Colon (tissue), 2 donors: Measurements from ENCODE around the gene ABCC4.
"Not testable (repeated sequence)": the region's sequence is repeated elsewhere in the genome, so short reads cannot be mapped to it uniquely, and the experiment has no call there.

Experiments used
- FAIRE-seq: peaks from 2 replicates; lab custom pipeline; 2012; peaks lifted over from hg19 to GRCh38; lab: Jason Lieb, UNC
- donor health status: control.
- donor health status: control.

Gene ABCC4

GRCh38 chr13:95193509-95194230 is 107.6 kb downstream of the ABCC4 start:
- FAIRE-seq: no peak

DNA sequence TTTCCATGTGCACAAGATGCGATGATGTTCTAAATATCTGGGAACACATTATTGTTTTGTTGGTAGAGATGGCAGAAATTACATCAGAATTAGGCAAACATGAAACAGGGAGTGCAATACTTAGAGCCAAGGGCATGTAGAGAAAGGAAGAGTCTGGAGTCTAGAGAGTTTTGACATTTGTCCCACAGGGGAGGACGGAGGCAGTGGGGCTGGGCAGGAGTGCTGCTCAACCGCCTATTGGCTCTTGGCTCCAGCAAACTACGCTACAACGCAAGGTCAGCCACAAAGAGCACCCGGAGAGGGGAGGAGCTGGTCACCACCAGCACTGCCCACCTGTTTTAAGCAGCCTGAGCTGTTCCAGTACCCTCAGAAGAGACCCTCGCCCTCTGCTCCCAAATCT is 108.3 kb downstream of the ABCC4 start:
- FAIRE-seq: no peak

DNA sequence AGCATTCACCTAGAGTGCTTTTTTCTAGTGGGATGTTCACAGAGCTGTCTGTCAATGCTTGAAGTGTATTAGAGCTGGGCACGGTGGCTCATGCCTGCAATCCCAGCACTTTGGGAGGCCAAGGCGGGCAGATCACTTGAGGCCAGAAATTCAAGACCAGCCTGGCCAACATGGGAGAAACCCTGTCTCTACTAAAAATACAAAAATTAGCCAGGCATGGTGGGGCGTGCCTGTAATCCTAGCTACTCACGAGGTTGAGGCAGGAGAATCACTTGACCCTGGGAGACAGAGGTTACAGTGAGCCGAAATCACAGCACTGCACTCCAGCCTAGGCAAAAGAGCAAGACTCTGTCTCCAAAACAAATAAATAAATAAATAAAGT is 108.7 kb downstream of the ABCC4 start:
- not testable (repeated sequence) for FAIRE-seq

DNA sequence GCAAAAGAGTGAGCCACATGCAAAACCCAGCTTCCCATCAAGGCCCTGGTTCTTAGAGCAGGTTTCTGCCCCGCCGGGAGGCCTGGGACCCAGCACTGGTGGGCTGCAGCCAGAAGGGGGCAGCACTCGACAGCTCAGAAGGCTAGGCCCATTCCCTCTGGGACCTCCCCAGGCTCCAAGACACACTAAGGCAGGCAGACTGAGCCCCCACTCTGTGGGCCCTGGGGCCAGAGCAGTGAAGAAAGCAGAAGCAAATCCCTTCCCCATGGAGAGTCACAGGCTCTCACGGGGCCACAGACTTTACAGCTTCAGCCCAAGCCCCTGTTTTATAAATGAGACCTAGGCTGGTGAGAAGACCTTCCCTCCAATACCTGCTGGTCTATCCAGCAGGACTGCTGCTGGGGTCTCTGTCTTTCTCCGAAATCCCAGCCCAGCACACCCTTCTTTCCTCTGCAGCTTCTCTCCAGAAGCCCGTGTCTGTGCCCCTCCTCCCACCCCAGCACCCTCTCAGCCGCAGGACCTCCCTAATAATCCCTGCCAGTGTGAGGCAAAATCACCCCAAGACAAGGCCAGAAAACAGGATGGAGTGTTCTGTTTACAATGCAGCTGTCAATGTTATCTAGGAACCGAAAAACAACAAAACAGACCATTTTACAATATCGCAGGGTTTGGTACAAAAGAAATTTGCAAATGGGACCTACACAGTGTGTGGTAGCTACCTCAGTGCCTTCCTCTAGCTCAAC is 109.3 kb downstream of the ABCC4 start:
- no peak for FAIRE-seq

DNA sequence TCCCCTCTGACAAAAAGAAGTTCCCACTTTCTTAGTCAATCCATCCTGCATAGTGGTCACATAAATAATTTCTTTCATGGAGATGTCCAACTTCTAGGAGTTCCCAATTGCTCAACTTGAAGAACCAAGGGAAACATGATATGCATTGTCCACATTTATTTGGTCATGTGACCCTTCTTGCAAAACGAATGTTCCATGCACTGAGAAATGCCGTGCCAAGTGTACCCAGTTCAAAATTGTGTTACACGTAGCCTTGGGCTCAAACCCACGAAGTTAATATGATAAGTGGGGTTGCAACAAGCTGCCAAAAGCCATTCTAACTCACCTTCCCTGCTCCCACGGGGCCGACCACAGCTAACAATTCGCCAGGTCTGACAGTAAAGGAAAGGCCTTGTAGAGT is 113.1 kb downstream of the ABCC4 start:
- FAIRE-seq: no peak

GRCh38 chr13:95185851-95186250 is 115.4 kb downstream of the ABCC4 start:
- no peak for FAIRE-seq

DNA sequence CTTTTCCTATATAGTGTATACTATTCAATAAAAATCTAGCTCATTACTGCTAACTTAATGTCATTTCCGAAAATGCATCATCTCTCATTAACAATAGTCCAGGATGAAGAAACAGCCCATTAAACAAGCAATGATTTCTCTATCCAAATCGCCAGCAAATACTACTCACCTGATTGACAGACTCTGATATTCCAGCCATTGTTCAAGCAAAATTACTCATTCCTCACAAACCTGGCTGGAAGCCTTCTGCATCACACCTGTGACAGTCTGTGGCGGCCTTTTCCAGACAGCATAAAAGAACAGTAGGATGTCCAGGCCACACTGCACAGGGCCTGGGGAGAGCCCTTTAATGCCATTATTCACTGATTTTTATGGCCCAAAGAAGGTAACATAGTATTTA is 115.9 kb downstream of the ABCC4 start:
- FAIRE-seq: no peak

DNA sequence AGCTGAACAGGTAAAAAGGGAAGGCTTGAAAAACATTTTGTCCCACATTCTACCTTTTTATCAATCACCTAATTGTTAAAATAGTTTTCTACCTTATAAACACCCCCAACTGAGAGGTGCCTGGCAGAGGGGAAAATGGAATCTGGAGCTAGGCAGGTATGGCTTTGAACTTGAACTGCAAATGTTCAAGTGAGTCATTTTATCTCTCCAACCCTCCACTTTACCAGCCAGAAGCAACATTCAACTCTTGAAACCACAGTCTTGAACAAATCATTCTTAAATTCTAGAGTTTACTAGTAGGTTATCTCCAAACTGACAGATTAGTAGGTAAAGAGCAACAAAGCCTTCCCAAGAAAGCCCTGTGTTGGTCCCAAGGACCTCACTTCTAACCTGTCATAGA is 116.9 kb downstream of the ABCC4 start:
- no peak for FAIRE-seq

DNA sequence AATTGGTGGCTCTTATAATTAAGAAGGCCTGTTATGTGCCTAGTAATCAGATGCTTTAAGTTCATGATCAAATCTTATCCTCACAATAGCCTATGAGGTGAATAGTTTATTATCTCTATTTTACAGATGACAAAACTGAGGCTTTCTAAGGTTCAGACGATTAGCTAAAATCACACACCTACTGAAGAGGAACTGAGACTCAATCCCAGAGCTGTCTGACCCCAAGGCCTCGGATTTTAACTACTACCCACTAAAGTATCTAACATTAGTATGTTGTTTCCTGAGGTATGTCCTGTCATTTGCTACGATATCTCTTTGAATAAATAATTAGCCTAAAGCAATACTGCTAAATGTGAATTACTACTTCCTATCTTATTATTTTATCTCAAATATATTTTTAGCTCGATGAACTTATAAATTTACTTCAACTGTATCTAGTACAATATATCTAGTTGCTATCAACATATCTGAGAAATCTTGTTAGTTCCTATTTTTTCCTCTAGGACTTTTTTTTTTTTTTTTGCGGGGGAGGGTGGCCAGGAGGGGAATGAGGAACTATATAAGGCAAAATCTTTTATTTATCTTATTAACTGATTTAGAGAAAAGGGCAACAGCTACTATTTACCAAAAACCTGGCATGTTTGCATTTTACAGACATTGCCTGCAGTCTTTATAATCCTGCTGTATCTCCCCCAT is 118.5 kb downstream of the ABCC4 start:
- no peak for FAIRE-seq

GRCh38 chr13:95181586-95181985 is 119.7 kb downstream of the ABCC4 start:
- no peak for FAIRE-seq

DNA sequence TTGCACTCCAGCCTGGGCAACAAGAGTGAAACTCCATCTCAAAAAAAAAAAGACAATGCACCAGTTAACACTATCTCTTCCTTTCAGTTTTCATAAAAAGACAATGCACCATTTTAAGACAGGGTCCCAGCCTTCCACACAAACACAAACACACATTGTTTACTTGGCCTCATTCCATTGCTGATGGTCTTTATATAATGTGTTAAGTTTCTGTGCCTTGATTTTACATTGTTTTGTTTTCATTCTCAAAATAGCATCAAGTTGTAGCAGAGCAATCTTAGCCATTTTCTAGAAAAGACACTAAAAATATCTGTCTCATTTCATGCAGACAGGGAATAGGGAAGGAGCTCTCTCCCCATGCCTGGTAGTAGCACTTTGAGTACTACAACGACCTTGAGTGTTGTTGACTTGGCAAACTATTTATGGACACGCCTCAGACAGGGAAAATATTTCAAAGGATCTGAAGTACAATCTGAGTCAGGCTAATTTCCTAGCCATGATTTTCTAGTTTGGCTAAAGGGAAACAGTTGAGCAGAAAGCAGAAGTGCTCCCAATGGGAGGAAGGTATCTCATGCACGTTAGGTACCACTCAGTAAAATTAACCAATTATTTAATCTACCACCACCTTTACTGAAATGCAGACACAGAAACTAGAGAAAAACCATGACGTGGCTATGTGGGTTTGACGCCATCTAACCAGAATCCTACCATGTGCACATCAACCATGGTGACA is 120.6 kb downstream of the ABCC4 start:
- FAIRE-seq: no peak

- FAIRE-seq: no peak
Observed at GRCh38 chr13:95176611-95177259, 124.5 kb downstream of the ABCC4 start.

GRCh38 chr13:95174517-95174916 is 126.7 kb downstream of the ABCC4 start:
- FAIRE-seq: no peak

DNA sequence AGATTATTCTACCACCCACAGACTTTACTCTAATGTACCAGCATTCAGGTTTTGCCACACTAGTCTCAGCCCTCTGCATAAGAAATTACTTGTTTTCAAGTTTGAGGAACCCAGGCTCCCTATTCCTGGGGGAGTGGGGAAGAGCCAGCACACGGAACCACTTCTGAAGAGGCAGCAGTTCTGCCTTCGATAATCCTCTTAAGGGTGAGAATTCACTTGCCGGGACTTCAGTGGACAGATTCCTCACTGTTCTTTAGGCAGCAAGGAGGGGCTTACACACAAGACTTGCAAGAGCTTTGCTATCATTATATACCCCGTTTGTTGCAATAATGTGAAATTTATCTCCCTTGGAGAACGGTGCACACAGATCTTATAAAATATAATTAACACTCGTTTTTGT is 133.1 kb downstream of the ABCC4 start:
- FAIRE-seq: no peak

DNA sequence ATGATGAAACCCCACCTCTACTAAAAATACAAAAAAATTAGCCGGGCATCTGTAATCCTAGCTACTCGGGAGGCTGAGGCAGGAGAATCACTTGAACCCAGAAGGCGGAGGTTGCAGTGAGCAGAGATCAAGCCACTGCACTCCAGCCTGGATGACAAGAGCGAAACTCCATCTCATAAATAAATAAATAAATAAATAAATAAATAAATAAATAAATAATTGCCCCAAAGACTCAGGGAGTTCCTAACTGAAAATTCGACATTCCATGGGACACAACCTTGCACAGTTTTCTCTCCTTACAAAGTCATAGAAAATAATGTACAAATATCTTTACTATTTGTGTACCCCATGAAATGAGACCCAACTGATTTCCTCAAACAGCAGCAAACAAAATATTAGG is 134.2 kb downstream of the ABCC4 start:
- not testable (repeated sequence) for FAIRE-seq

- no peak for FAIRE-seq
Observed at GRCh38 chr13:95164830-95165229, 136.4 kb downstream of the ABCC4 start.

DNA sequence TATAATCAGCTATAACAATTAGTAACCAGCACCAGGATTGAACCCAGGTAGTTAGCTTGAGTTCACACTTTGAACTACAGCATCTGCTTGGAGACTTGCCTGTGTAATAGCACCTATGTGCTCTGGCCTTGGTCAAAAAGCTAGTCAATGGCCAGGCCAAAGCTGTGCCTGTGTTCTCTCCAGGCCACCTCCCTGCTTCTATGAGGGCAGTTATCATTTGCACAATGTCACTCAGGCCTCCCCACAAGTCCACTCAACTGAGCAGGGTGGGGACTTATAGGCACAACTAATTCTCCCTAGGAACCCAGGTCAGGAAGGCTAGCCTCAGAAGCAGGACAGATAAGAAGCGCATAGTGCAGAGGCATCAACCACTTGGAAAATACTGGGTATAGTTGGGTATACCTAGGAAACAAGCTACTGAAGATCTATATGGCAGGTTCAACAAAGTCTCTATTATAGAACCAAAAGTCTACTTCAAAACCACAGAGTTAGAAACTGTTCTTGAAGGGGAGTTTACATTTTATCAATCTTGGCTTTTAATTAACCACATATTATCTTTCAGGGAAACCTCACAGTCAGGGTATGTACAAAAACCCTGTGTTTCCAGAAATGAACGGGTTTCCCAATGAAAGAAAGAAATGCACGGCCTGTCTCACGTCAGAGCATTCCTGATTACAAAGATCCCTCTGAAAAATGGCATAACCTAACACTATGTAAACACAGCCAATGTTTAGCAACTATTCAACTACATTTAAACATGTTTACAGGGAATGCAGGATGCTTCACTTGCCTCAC is 140.9 kb downstream of the ABCC4 start:
- no peak for FAIRE-seq

DNA sequence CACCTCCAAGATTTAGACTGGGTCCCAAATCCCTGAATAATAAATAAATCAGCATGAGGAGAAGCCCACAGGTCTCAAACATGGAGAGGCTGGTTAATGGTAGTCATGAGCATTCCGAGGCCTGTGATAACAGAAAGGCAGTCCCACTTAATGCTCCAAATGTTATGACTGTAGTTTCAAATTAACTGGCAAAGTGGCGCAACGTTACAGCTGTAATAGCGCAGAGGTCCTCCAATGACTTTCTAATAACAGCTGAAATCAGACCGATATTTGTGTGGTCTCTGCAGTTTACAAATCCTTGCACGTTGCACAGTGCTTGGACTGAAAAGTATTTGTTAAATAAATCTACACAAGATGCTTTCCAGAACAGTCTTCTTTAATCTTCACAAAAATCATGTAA is 141.8 kb downstream of the ABCC4 start:
- no peak for FAIRE-seq

DNA sequence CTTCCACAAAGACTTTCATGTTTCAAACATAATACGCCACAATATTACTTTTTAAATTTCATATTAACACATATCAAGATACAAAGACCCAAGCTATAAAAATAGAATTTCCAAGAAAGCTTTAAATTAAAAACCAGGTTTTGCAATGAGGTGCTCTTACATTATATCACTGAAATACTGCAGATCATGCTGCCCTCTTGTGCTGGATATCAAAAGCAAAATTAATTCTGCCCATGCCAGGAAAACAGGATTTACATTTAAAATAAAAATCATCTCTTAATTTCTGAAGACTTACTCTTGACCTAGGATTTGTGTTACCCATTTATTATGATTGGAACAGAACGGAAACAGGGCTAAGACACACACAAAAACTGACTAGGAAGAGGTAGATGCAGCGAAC is 145.0 kb downstream of the ABCC4 start:
- no peak for FAIRE-seq

DNA sequence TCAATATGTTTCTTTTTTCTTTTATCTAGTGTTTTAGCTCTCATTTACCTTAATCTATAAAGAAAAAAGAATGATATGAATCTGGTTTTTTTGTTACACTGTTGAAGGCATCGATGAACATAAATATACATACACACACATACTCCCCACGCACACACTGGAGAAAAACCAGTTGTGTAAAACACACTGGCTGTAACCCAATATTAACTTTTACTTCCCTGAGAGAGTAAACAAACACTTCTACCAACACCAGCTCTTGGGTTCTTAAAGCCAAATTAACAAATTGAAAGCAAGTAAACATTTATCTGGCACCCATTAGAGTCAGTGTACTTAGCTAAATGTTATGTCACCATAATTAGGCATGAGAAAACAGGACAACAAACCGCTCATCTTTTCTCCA is 145.7 kb downstream of the ABCC4 start:
- FAIRE-seq: no peak

- no peak for FAIRE-seq
Observed at GRCh38 chr13:95155093-95155492, 146.2 kb downstream of the ABCC4 start.
